ENCODE data around the gene TLE4.
"Not testable (repeated sequence)": the region's sequence is repeated elsewhere in the genome, so short reads cannot be mapped to it uniquely, and the experiment has no call there.

Gene TLE4

GRCh38 chr9:79571309-79572031 is at the start of gene TLE4:
Gene TLE4, plus strand, starts transcription at chr9:79571965. Its CDS starts 826 bp downstream, at chr9:79572791.
- peak within 1 kb of the TSS; percentile 45 for H3K27ac ChIP-seq
- no peak for TF ChIP-seq CTCF (conservative IDR thresholded peaks at IDR 0.05)

GRCh38 chr9:79522793-79523192 is 49.0 kb upstream of the TLE4 start:
- no peak for TF ChIP-seq CTCF (conservative IDR thresholded peaks at IDR 0.05)
- H3K27ac ChIP-seq: no peak overlapping the region

GRCh38 chr9:79524266-79524665 is 47.5 kb upstream of the TLE4 start:
- no peak for TF ChIP-seq CTCF (conservative IDR thresholded peaks at IDR 0.05)
- H3K27ac ChIP-seq: no peak overlapping the region

GRCh38 chr9:79526149-79526672 is 45.6 kb upstream of the TLE4 start:
- no peak for TF ChIP-seq CTCF (conservative IDR thresholded peaks at IDR 0.05)
- H3K27ac ChIP-seq: no peak overlapping the region

- H3K27ac ChIP-seq: peak overlapping the region; percentile 49
- no peak for TF ChIP-seq CTCF (conservative IDR thresholded peaks at IDR 0.05)
Observed at GRCh38 chr9:79535534-79535933, 36.2 kb upstream of the TLE4 start.

- no peak for TF ChIP-seq CTCF (conservative IDR thresholded peaks at IDR 0.05)
- H3K27ac ChIP-seq: no peak overlapping the region
Observed at GRCh38 chr9:79537838-79538237, 33.9 kb upstream of the TLE4 start.

GRCh38 chr9:79542735-79543620 is 28.8 kb upstream of the TLE4 start:
- no peak overlapping the region for H3K27ac ChIP-seq
- no peak for TF ChIP-seq CTCF (conservative IDR thresholded peaks at IDR 0.05)

- H3K27ac ChIP-seq: not testable (repeated sequence)
Observed at GRCh38 chr9:79544375-79544774, 27.4 kb upstream of the TLE4 start.
